Ishikawa (cell line): ENCODE results near the gene ACP6.

Source experiments
- CEBPB ChIP-seq: IDR thresholded peaks from 2 replicates; pipeline ENCODE4 v1.6.1; 2012
- CREB1 ChIP-seq: IDR thresholded peaks from 2 replicates; pipeline ENCODE4 v1.6.1; 2012; ENCODE audit warnings: low read depth
- EP300 ChIP-seq: IDR thresholded peaks from 2 replicates; pipeline ENCODE4 v1.6.1; 2012; ENCODE audit warnings: borderline replicate concordance
- RAD21 ChIP-seq: IDR thresholded peaks from 2 replicates; pipeline ENCODE4 v1.6.1; 2012; ENCODE audit warnings: low read depth
- YY1 ChIP-seq: IDR thresholded peaks from 2 replicates; pipeline ENCODE4 v1.6.1; 2012; ENCODE audit warnings: low read depth
- TF ChIP-seq, protein P1 (sequence below): IDR thresholded peaks from 2 replicates; pipeline ENCODE4 v1.6.1; 2012; ENCODE audit warnings: low read depth, mild to moderate bottlenecking
- TF ChIP-seq, protein P2 (sequence below): IDR thresholded peaks from 2 replicates; pipeline ENCODE4 v1.6.1; 2012

DNA sequence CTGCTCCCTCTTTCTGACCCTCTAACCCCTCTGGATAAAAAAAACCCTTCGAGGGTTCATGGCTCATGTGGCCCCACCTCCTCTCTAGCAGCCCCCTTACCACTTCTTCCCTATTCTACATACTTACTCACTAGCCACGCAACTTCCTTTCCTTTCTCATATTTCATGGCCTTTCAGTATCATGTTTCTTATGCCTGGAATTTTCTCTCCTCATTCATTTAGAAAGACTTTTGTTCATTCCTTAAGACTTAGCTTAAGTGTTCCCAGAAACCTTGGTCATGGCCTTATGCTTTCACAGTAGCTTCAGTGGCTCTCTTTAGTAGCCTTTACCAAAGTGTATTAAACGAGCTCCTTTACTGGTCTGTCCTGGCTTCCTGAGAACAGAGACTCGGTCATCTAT, 6.1 kb downstream of the ACP6 start:
- TF ChIP-seq, protein P1, sequence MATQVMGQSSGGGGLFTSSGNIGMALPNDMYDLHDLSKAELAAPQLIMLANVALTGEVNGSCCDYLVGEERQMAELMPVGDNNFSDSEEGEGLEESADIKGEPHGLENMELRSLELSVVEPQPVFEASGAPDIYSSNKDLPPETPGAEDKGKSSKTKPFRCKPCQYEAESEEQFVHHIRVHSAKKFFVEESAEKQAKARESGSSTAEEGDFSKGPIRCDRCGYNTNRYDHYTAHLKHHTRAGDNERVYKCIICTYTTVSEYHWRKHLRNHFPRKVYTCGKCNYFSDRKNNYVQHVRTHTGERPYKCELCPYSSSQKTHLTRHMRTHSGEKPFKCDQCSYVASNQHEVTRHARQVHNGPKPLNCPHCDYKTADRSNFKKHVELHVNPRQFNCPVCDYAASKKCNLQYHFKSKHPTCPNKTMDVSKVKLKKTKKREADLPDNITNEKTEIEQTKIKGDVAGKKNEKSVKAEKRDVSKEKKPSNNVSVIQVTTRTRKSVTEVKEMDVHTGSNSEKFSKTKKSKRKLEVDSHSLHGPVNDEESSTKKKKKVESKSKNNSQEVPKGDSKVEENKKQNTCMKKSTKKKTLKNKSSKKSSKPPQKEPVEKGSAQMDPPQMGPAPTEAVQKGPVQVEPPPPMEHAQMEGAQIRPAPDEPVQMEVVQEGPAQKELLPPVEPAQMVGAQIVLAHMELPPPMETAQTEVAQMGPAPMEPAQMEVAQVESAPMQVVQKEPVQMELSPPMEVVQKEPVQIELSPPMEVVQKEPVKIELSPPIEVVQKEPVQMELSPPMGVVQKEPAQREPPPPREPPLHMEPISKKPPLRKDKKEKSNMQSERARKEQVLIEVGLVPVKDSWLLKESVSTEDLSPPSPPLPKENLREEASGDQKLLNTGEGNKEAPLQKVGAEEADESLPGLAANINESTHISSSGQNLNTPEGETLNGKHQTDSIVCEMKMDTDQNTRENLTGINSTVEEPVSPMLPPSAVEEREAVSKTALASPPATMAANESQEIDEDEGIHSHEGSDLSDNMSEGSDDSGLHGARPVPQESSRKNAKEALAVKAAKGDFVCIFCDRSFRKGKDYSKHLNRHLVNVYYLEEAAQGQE, result no peak
- TF ChIP-seq, protein P2, sequence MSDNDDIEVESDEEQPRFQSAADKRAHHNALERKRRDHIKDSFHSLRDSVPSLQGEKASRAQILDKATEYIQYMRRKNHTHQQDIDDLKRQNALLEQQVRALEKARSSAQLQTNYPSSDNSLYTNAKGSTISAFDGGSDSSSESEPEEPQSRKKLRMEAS, result no peak
- TF ChIP-seq EP300 (no peak), CREB1 (no peak), YY1 (no peak), CEBPB (no peak), RAD21 (no peak)
